Measurements from ENCODE around the gene ZNF579.
"Not testable (repeated sequence)": the region's sequence is repeated elsewhere in the genome, so short reads cannot be mapped to it uniquely, and the experiment has no call there.

Gene ZNF579

GRCh38 chr19:55542292-55542855 is 38.3 kb downstream of the ZNF579 start:
- in situ Hi-C loops (cut with MboI; ENCODE audit: low sequenced_read_pairs): no loop called here

GRCh38 chr19:55541091-55541490 is 39.6 kb downstream of the ZNF579 start:
- in situ Hi-C loops (cut with MboI; ENCODE audit: low sequenced_read_pairs): no loop called here

GRCh38 chr19:55540619-55541018 is 40.0 kb downstream of the ZNF579 start:
- in situ Hi-C loops (cut with MboI; ENCODE audit: low sequenced_read_pairs): no loop called here

GRCh38 chr19:55539090-55539984 is 41.3 kb downstream of the ZNF579 start:
- in situ Hi-C loops (cut with MboI; ENCODE audit: low sequenced_read_pairs): no loop called here

- in situ Hi-C loops (cut with MboI; ENCODE audit: low sequenced_read_pairs): no loop called here
These were observed 42.5 kb downstream of the ZNF579 start for GRCh38 chr19:55538132-55538531.

GRCh38 chr19:55537741-55538111 is 42.9 kb downstream of the ZNF579 start:
- in situ Hi-C loops (cut with MboI; ENCODE audit: low sequenced_read_pairs): no loop called here

GRCh38 chr19:55536951-55537740 is 43.5 kb downstream of the ZNF579 start, which contains the start of gene SBK2:
Gene SBK2, minus strand, starts transcription at chr19:55537133. Its CDS starts 839 bp downstream, at chr19:55536294.
- in situ Hi-C loops (cut with MboI; ENCODE audit: low sequenced_read_pairs): no loop called here

GRCh38 chr19:55536366-55536765 is 44.3 kb downstream of the ZNF579 start:
- in situ Hi-C loops (cut with MboI; ENCODE audit: low sequenced_read_pairs): no loop called here

GRCh38 chr19:55535965-55536350 is 44.7 kb downstream of the ZNF579 start:
- in situ Hi-C loops (cut with MboI; ENCODE audit: low sequenced_read_pairs): no loop called here

GRCh38 chr19:55535173-55535964 is 45.3 kb downstream of the ZNF579 start:
- in situ Hi-C loops (cut with MboI; ENCODE audit: low sequenced_read_pairs): no loop called here

- in situ Hi-C loops (cut with MboI; ENCODE audit: low sequenced_read_pairs): not testable (repeated sequence)
These were observed 46.4 kb downstream of the ZNF579 start for GRCh38 chr19:55534280-55534679.

- in situ Hi-C loops (cut with MboI; ENCODE audit: low sequenced_read_pairs): no loop called here
These were observed 49.7 kb downstream of the ZNF579 start for GRCh38 chr19:55530996-55531395.

- in situ Hi-C loops (cut with MboI; ENCODE audit: low sequenced_read_pairs): no loop called here
These were observed 50.9 kb downstream of the ZNF579 start for GRCh38 chr19:55529636-55530234.

GRCh38 chr19:55528030-55528803 is 52.4 kb downstream of the ZNF579 start:
- in situ Hi-C loops (cut with MboI; ENCODE audit: low sequenced_read_pairs): no loop called here

GRCh38 chr19:55527197-55528029 is 53.2 kb downstream of the ZNF579 start:
- in situ Hi-C loops (cut with MboI; ENCODE audit: low sequenced_read_pairs): no loop called here

All from hTERT RPE-1 (cell line).